Activated gamma-delta T cell (primary cell): ENCODE results near the gene EDIL3.
"Not testable (repeated sequence)": the region's sequence is repeated elsewhere in the genome, so short reads cannot be mapped to it uniquely, and the experiment has no call there.

Experiments used
- DNase-seq: peaks from one replicate; lab custom pipeline; 2025; lab: John Stamatoyannopoulos, UW

Gene EDIL3

GRCh38 chr5:84299959-84300358, 84.7 kb downstream of the EDIL3 start:
- DNase-seq: no peak

GRCh38 chr5:84298628-84299027, 86.1 kb downstream of the EDIL3 start:
- DNase-seq: no peak

DNA sequence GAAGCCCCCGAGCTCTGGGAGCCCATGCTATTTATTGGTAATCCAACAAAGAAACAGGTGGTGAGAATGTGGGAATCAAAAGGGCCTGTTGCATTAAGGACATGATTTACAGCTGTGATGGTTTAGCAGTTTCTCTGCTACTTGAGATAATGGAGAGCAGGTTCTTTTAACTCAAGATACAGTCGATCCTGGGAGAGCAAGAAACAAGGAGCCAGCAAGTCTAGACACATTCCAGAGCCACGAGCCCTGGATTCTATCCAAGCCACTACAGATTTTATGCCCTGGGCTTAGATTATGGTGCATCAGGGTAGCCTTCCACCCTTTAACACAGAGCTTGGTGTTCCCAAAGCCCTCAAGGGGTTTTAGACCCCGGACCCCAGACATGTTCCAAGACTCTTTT, 87.0 kb downstream of the EDIL3 start:
- DNase-seq: not testable (repeated sequence)

DNA sequence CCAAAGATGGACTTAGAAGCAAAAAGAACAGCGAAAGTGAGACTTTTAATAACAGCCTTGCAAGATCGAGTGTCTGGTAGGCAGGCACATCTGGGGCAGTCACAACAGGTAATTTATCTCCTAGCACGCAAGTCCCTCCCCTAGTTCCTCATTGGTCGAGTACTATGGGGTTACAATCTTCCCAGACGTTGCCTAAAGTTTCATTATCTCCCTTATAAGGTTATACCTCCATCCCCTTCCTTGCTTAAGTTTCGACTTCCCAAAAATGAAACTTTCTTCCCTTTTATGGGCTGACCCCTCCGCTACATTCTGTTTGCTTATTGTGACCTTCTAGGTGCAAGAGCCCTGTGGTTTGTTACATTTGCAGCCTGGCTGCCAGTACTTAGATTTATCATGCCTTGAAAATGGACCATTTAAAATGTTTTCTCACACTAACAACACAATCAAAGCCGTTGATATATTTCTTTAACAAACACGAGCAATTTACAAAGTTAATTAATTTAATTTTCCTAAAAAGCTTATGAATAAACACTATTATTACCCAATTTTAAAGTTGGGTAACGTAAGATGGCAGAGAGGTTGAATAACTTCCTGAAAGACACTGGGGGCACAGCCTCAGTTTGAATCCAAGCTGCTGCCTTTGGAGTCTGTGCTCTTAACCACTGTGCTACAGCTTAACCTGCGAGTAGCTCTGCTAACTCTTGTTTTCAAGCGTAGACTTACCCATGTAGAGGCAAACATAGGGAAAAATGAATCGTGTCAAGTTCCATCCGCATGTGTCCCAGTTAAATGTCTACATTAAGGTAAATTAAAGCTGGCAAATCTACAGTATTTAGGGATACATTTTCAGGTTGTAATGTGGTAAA, 91.7 kb downstream of the EDIL3 start:
- no peak for DNase-seq

DNA sequence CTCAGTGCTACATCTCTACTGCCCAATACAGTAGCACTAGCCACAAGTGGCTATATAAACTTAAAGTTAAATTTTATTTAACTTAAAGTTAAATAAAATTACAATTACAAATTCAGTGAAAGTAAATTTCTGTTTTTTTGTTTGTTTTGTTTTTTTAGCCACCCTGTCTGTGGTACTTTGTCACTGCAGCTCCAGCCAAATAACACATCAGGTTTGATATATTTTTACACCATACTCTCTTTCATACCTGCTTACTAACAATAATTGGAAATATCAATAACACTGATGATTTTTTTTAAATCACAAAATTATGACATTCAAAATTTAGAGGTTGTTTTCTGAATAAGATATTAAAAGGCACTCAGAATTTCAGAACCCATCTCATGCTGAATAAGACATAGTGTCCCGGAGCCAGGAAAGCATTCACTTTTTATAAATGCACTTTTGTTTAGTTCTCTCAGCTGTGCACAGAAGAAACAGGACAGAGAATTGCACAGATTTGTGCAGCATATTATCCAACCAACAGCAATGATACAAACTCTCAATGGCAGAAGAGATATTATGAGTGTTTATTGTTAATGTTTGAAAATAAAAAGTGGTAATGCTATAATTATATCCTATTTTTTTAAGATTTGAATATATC, 92.6 kb downstream of the EDIL3 start:
- DNase-seq: no peak

GRCh38 chr5:84290673-84291072, 94.0 kb downstream of the EDIL3 start:
- DNase-seq: no peak

GRCh38 chr5:84290161-84290560, 94.5 kb downstream of the EDIL3 start:
- no peak for DNase-seq

DNA sequence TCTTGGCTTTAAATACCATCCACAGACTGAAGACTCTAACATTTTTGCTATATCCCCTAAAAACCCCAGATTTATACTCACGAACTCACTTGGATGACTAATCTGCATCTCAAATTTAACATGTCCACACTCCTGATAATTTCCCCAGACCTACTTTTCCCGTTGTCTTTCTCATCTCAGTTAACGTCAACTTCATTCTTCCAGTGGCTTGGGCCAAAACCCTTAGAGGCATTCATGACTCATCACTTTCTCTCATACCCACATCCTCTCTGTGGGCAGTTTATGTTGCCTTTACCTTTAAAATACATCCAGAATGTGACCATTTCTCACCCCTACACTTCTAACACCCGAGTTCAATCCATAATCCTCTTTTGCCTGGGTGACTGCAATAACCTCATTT, 96.7 kb downstream of the EDIL3 start:
- DNase-seq: no peak

- no peak for DNase-seq
Observed at GRCh38 chr5:84286662-84287061, 98.0 kb downstream of the EDIL3 start.

- DNase-seq: no peak
Observed at GRCh38 chr5:84285641-84286637, 98.7 kb downstream of the EDIL3 start.

DNA sequence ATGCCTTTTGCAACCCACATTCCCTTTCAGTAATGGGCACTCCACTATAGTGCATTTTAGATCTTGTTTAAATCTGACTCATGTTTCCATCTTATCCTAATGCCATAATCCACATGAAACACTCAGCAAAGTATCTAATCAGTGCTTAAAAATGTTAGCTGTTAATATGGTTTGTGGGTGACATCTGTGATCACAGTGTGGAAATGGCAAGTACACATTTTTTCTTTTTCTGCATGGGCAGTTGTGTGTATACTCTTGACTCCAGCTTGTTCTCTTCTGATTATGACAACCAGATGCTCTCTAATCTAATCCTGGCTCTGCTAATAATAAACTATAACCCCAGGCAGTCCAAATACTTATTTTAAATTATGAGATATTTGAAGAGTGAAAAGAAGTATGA, 103.3 kb downstream of the EDIL3 start:
- no peak for DNase-seq

GRCh38 chr5:84279234-84279633, 105.4 kb downstream of the EDIL3 start:
- DNase-seq: no peak

- no peak for DNase-seq
Observed at GRCh38 chr5:84275609-84276008, 109.1 kb downstream of the EDIL3 start.

GRCh38 chr5:84274585-84275468, 109.9 kb downstream of the EDIL3 start:
- DNase-seq: no peak

DNA sequence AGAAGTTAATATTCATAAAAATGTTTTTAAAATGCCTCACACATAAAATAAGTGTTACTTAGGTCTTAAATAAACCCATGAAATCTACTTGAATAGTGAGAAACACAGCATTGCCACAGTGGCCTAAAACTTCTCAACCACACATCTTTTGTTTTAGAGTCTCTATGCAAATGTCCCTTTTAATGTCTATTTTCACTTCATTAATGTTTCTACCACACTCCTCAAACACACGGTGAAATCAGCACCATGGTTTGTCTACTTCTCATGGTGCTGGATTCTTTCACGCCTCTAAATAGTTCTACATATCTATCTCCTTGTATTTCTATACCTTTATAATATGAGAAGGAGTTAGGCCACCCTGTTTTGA, 111.2 kb downstream of the EDIL3 start:
- no peak for DNase-seq

DNA sequence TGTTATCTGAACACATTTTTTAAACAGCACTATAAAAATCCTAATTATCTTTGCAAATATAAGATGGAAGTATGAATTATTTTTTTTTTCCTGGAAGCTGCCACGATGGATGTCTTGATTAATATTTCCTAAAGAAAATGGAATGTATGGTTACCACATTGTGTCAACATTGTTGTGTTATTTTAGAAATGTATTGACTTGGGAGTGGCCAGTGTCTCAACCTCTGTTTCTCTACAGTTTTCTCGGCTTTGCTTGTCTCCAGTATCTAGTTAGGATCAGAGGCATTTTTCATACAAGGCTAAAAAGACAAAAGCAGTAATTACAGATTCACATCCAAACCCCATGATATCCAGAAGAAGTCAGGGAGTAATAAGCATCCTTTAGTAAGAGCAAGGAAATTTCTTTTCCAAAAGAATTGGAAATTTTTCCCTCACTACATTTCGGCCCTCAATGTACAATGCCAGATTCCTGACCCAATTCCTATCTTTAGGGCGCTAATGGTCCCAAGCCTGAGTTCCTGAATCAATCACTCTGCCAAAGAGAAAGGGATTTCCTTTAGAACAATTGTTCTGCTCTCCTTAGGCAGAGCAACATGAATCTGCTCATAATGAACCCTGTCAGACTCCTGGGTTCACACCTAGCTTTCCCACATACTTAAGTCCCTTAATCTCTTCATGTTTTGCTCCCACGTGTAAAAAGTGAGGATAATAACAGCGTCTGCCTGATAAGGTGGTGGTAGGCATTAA, 111.7 kb downstream of the EDIL3 start:
- DNase-seq: no peak

GRCh38 chr5:84265739-84266550, 118.7 kb downstream of the EDIL3 start:
- DNase-seq: no peak

GRCh38 chr5:84265130-84265529, 119.5 kb downstream of the EDIL3 start:
- DNase-seq: no peak

DNA sequence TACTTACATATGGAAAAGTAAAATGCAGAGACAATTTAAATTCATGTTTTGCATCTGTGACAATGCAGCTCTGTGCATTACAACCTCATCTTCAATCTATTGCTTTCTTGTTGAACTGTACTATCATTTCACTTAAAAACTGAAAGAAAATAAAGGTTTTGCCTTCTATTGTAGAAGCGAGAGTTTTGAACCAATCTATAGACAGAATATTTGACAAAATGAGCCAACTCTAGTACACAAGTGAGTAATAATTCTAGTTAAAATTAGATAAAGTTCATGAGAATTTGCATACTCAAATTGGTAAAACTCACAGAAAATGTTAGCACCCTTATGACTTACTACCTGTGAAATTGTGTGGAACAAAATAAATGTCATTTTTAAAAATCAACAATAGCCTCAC, 123.7 kb downstream of the EDIL3 start:
- DNase-seq: no peak

DNA sequence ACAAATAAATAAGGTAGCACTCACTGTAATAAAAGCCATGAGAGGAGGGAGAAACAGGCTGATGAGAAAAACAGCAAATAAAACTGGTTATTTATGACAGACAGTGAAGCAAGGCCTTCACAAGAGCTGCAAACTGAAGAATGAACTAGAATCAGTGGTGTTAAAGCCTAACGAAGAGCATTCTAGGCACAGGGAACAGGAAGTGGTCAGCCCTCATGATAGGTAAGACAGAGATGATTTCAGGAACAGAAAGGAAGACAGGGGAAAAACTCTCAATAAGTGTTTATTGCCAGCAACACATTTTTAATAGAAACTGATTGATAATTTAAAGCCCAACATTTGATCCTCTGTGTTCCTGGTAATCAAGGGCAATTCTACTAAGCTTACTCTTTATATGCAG, 124.5 kb downstream of the EDIL3 start:
- DNase-seq: no peak
